ENCODE data around the gene SHH.

DNA sequence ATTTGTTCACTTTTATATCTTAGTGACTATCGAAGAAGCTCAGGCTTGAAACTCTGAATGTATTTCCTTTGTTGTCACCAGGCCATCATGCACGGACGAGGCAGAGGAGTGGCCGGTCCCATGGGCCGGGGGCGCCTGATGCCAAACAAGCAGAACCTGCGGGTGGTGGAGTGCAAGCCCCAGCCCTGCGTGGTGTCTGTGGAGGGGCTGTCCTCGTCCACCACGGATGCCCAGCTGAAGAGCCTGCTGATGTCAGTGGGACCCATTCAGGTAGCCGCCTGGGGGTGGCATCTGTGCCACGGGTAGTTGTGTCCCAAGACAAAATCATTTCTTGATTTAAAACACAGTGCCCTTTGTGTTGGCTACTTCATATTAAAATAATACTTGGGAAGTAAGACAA is 45.9 kb downstream of the SHH start:
- TF ChIP-seq OVOL3 (tag by site-specific recombination; IDR thresholded peaks at IDR 0.05): no peak
- TF ChIP-seq, protein P1, sequence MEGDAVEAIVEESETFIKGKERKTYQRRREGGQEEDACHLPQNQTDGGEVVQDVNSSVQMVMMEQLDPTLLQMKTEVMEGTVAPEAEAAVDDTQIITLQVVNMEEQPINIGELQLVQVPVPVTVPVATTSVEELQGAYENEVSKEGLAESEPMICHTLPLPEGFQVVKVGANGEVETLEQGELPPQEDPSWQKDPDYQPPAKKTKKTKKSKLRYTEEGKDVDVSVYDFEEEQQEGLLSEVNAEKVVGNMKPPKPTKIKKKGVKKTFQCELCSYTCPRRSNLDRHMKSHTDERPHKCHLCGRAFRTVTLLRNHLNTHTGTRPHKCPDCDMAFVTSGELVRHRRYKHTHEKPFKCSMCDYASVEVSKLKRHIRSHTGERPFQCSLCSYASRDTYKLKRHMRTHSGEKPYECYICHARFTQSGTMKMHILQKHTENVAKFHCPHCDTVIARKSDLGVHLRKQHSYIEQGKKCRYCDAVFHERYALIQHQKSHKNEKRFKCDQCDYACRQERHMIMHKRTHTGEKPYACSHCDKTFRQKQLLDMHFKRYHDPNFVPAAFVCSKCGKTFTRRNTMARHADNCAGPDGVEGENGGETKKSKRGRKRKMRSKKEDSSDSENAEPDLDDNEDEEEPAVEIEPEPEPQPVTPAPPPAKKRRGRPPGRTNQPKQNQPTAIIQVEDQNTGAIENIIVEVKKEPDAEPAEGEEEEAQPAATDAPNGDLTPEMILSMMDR (tag by site-specific recombination; IDR thresholded peaks at IDR 0.05): no peak
- TF ChIP-seq, protein P2, sequence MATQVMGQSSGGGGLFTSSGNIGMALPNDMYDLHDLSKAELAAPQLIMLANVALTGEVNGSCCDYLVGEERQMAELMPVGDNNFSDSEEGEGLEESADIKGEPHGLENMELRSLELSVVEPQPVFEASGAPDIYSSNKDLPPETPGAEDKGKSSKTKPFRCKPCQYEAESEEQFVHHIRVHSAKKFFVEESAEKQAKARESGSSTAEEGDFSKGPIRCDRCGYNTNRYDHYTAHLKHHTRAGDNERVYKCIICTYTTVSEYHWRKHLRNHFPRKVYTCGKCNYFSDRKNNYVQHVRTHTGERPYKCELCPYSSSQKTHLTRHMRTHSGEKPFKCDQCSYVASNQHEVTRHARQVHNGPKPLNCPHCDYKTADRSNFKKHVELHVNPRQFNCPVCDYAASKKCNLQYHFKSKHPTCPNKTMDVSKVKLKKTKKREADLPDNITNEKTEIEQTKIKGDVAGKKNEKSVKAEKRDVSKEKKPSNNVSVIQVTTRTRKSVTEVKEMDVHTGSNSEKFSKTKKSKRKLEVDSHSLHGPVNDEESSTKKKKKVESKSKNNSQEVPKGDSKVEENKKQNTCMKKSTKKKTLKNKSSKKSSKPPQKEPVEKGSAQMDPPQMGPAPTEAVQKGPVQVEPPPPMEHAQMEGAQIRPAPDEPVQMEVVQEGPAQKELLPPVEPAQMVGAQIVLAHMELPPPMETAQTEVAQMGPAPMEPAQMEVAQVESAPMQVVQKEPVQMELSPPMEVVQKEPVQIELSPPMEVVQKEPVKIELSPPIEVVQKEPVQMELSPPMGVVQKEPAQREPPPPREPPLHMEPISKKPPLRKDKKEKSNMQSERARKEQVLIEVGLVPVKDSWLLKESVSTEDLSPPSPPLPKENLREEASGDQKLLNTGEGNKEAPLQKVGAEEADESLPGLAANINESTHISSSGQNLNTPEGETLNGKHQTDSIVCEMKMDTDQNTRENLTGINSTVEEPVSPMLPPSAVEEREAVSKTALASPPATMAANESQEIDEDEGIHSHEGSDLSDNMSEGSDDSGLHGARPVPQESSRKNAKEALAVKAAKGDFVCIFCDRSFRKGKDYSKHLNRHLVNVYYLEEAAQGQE (tag by site-specific recombination; IDR thresholded peaks at IDR 0.05): no peak
- no peak for TF ChIP-seq ZNF677 (tag by site-specific recombination; IDR thresholded peaks at IDR 0.05)
- no peak for TF ChIP-seq BCL11B (tag by site-specific recombination; IDR thresholded peaks at IDR 0.05; ENCODE audit: low read depth)
